Measurements from ENCODE around the gene MYL3. TPM values are rescaled to one million over a fixed set of nuclear protein-coding genes. Genes with fewer than 3 reads are reported as not detected.

Gene MYL3
- polyA plus RNA-seq, 4 donors = 1.4 to 81.6 (median 24.2) TPM

DNA sequence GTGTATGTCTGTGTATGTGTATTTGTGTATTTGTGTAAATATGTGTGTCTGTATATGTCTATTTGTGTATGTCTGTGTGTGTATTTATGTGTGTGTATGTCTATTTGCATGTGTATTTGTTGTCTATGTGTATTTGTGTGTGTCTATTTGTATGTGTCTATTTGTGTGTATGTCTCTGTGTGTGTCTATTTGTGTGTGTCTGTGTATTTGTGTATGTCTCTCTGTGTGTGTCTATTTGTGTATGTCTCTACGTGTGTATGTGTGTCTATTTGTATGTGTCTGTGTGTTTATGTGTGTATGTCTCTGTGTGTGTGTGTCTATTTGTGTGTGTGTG, 44.7 kb upstream of the MYL3 start:
- WGBS, 3 donors = 29 to 58% (median 56%) methylated on average over 1 of the region's 1 CpG
- H3K27ac ChIP-seq (ENCODE audit: low read depth in 1 of 3, low read length in 2 of 3) = no peak overlapping the region
- FAIRE-seq (no peak), DNase-seq (no peak)
- no peaks in the 10 kb centered on the region for H3K27me3 ChIP-seq (ENCODE audit: control insufficient read depth in 3 of 3, insufficient read depth in 3 of 3, low read length in 3 of 3)
- H3K4me3 ChIP-seq (ENCODE audit: low read depth in 1 of 3, low read length in 3 of 3) = no peak overlapping the region
- no peaks in the 10 kb centered on the region for H3K9me3 ChIP-seq (ENCODE audit: control insufficient read depth in 2 of 2, insufficient read depth in 1 of 2, low read depth in 1 of 2, low read length in 1 of 2)
- H3K4me1 ChIP-seq (ENCODE audit: control insufficient read depth in 3 of 3, insufficient read depth in 2 of 3, low read depth in 1 of 3, low read length in 2 of 3) = peaks cover 0 to 10% (median 0%) of the 10 kb centered on the region in 3 donors
- peaks cover 0 to 2% (median 0%) of the 10 kb centered on the region in 3 donors for H3K36me3 ChIP-seq (ENCODE audit: control insufficient read depth in 3 of 3, insufficient read depth in 2 of 3, low read depth in 1 of 3, low read length in 3 of 3)

GRCh38 chr3:46907271-46907670, 44.0 kb upstream of the MYL3 start:
- 78 to 84% (median 82%) methylated on average over 12 of the region's 12 CpGs for WGBS, 3 donors
- H3K4me3 ChIP-seq (ENCODE audit: low read depth in 1 of 3, low read length in 3 of 3) = no peak overlapping the region
- no peak for FAIRE-seq
- peaks cover 0 to 2% (median 0%) of the 10 kb centered on the region in 3 donors for H3K36me3 ChIP-seq (ENCODE audit: control insufficient read depth in 3 of 3, insufficient read depth in 2 of 3, low read depth in 1 of 3, low read length in 3 of 3)
- H3K4me1 ChIP-seq (ENCODE audit: control insufficient read depth in 3 of 3, insufficient read depth in 2 of 3, low read depth in 1 of 3, low read length in 2 of 3) = peaks cover 0 to 10% (median 0%) of the 10 kb centered on the region in 3 donors
- no peak for DNase-seq
- no peaks in the 10 kb centered on the region for H3K27me3 ChIP-seq (ENCODE audit: control insufficient read depth in 3 of 3, insufficient read depth in 3 of 3, low read length in 3 of 3)
- no peak overlapping the region for H3K27ac ChIP-seq (ENCODE audit: low read depth in 1 of 3, low read length in 2 of 3)
- H3K9me3 ChIP-seq (ENCODE audit: control insufficient read depth in 2 of 2, insufficient read depth in 1 of 2, low read depth in 1 of 2, low read length in 1 of 2) = no peaks in the 10 kb centered on the region

DNA sequence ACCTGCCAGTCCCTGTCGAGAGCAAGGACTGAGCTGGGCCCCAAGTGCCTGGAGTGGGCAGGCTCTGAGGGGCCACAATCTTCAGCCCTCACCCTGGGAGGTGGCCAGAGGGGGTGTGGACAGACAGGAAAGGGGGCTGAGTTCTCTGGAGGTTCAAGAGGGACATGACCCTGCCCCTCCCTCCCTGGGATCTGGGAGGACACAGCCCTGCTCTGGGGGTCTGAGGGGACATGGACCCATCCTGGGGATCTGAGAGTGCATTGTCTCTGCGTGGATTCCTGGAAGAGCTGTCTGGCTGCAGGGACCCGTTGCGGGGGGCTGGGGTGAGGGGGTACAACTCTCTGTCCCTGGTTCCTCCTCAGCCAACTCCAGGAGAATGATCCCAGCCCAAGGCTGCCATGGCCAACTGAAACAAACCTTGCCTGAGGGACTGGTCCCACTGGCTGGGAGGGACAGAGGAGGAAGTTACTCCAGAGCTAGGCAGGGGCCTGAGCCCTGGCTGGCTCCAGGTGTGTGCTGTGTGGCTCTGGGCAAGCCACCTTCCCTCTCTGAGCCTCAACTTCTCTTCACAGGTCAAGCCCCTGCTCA, 43.3 kb upstream of the MYL3 start:
- FAIRE-seq (no peak), DNase-seq (no peak)
- WGBS, 3 donors = 72 to 84% (median 78%) methylated on average over 4 of the region's 4 CpGs
- no peaks in the 10 kb centered on the region for H3K9me3 ChIP-seq (ENCODE audit: control insufficient read depth in 2 of 2, insufficient read depth in 1 of 2, low read depth in 1 of 2, low read length in 1 of 2)
- H3K27ac ChIP-seq (ENCODE audit: low read depth in 1 of 3, low read length in 2 of 3) = no peak overlapping the region
- H3K4me1 ChIP-seq (ENCODE audit: control insufficient read depth in 3 of 3, insufficient read depth in 2 of 3, low read depth in 1 of 3, low read length in 2 of 3) = peaks cover 0 to 10% (median 0%) of the 10 kb centered on the region in 3 donors
- no peaks in the 10 kb centered on the region for H3K27me3 ChIP-seq (ENCODE audit: control insufficient read depth in 3 of 3, insufficient read depth in 3 of 3, low read length in 3 of 3)
- peaks cover 0 to 2% (median 0%) of the 10 kb centered on the region in 3 donors for H3K36me3 ChIP-seq (ENCODE audit: control insufficient read depth in 3 of 3, insufficient read depth in 2 of 3, low read depth in 1 of 3, low read length in 3 of 3)
- H3K4me3 ChIP-seq (ENCODE audit: low read depth in 1 of 3, low read length in 3 of 3) = no peak overlapping the region

GRCh38 chr3:46905661-46906451, 42.6 kb upstream of the MYL3 start:
- 87 to 89% (median 88%) methylated on average over 11 of the region's 11 CpGs for WGBS, 3 donors
- no peak for DNase-seq
- peaks cover 0 to 10% (median 0%) of the 10 kb centered on the region in 3 donors for H3K4me1 ChIP-seq (ENCODE audit: control insufficient read depth in 3 of 3, insufficient read depth in 2 of 3, low read depth in 1 of 3, low read length in 2 of 3)
- H3K36me3 ChIP-seq (ENCODE audit: control insufficient read depth in 3 of 3, insufficient read depth in 2 of 3, low read depth in 1 of 3, low read length in 3 of 3) = peaks cover 0 to 2% (median 0%) of the 10 kb centered on the region in 3 donors
- no peaks in the 10 kb centered on the region for H3K9me3 ChIP-seq (ENCODE audit: control insufficient read depth in 2 of 2, insufficient read depth in 1 of 2, low read depth in 1 of 2, low read length in 1 of 2)
- no peak overlapping the region for H3K4me3 ChIP-seq (ENCODE audit: low read depth in 1 of 3, low read length in 3 of 3)
- no peak overlapping the region for H3K27ac ChIP-seq (ENCODE audit: low read depth in 1 of 3, low read length in 2 of 3)
- H3K27me3 ChIP-seq (ENCODE audit: control insufficient read depth in 3 of 3, insufficient read depth in 3 of 3, low read length in 3 of 3) = no peaks in the 10 kb centered on the region
- no peak for FAIRE-seq

DNA sequence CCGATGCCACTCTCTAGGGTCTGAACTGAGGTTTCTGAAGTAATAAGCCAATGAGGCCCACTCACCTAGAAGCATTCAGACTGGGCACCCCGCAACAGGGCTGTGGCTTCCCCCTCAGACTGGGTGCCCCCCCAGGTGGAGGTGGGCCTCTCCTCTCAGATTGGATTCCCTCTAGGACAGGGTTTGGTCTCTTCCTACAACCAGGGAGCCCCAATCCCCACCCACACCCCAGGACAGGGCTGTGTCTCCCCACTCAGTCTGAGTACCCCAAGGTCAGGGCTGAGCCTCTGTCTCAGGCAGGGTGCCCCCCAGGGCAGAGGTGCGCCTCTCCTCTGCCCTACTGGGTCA, 41.9 kb upstream of the MYL3 start:
- H3K4me3 ChIP-seq (ENCODE audit: low read depth in 1 of 3, low read length in 3 of 3) = no peak overlapping the region
- no peaks in the 10 kb centered on the region for H3K27me3 ChIP-seq (ENCODE audit: control insufficient read depth in 3 of 3, insufficient read depth in 3 of 3, low read length in 3 of 3)
- DNase-seq = no peak
- peaks cover 0 to 10% (median 0%) of the 10 kb centered on the region in 3 donors for H3K4me1 ChIP-seq (ENCODE audit: control insufficient read depth in 3 of 3, insufficient read depth in 2 of 3, low read depth in 1 of 3, low read length in 2 of 3)
- H3K36me3 ChIP-seq (ENCODE audit: control insufficient read depth in 3 of 3, insufficient read depth in 2 of 3, low read depth in 1 of 3, low read length in 3 of 3) = peaks cover 0 to 2% (median 0%) of the 10 kb centered on the region in 3 donors
- WGBS, 3 donors = 85 to 97% (median 94%) methylated on average over 3 of the region's 3 CpGs
- FAIRE-seq = no peak
- no peaks in the 10 kb centered on the region for H3K9me3 ChIP-seq (ENCODE audit: control insufficient read depth in 2 of 2, insufficient read depth in 1 of 2, low read depth in 1 of 2, low read length in 1 of 2)
- no peak overlapping the region for H3K27ac ChIP-seq (ENCODE audit: low read depth in 1 of 3, low read length in 2 of 3)

DNA sequence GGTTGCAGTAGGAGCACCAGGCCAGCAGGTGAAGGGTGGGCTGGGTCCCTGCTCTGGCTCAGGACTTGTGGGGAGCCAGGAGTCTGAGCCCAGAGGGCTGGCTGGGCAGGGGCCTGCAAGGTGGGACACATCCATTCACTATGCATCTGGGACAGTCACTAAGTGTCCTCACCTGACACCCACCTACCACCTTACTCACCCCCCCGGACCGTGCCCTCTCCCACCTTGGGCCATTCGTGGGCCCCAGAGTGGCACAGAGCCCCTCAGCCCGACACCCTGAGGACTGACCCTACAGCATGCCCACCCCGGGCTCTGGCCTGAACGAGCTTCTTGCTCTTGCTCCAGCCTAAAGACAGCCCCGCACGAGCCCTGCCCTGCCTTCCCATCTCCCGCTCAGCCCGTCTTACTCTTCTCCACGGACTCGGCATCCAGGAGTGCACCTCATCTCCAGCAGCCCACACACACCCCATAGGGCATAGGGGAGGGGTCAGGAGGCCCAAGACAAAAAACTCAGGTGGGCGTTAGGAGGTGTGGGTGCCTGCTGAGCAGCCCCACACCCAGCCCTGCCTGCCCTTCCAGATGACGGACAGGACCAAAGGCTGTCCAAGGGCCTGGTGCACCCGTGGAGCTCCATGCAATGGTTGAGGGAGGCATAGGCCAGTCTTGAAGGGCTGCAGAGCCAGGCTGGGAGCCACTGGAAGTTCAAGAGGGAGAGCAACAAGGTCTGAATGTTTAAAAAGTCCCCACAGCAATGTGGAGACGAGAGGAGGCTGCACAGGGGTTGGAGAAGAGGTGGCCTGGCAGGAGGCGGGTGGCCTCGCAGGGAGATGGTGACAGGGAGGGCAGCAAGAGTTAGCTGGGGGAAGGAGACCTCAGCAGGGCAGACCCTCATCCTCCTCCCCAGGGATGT, 41.3 kb upstream of the MYL3 start:
- no peak for DNase-seq
- H3K9me3 ChIP-seq (ENCODE audit: control insufficient read depth in 2 of 2, insufficient read depth in 1 of 2, low read depth in 1 of 2, low read length in 1 of 2) = no peaks in the 10 kb centered on the region
- no peak for FAIRE-seq
- no peak overlapping the region for H3K27ac ChIP-seq (ENCODE audit: low read depth in 1 of 3, low read length in 2 of 3)
- no peaks in the 10 kb centered on the region for H3K27me3 ChIP-seq (ENCODE audit: control insufficient read depth in 3 of 3, insufficient read depth in 3 of 3, low read length in 3 of 3)
- H3K4me1 ChIP-seq (ENCODE audit: control insufficient read depth in 3 of 3, insufficient read depth in 2 of 3, low read depth in 1 of 3, low read length in 2 of 3) = peaks cover 0 to 6% (median 0%) of the 10 kb centered on the region in 3 donors
- H3K36me3 ChIP-seq (ENCODE audit: control insufficient read depth in 3 of 3, insufficient read depth in 2 of 3, low read depth in 1 of 3, low read length in 3 of 3) = peaks cover 0 to 2% (median 0%) of the 10 kb centered on the region in 3 donors
- H3K4me3 ChIP-seq (ENCODE audit: low read depth in 1 of 3, low read length in 3 of 3) = no peak overlapping the region
- 82 to 88% (median 84%) methylated on average over 18 of the region's 18 CpGs for WGBS, 3 donors

GRCh38 chr3:46903341-46904302, 40.4 kb upstream of the MYL3 start:
- FAIRE-seq (no peak), DNase-seq (no peak)
- Histone ChIP-seq H3K9me3 (ENCODE audit: control insufficient read depth in 2 of 2, insufficient read depth in 1 of 2, low read depth in 1 of 2, low read length in 1 of 2) (no peaks in the 10 kb centered on the region), H3K27ac (ENCODE audit: low read depth in 1 of 3, low read length in 2 of 3) (no peak overlapping the region), H3K36me3 (ENCODE audit: control insufficient read depth in 3 of 3, insufficient read depth in 2 of 3, low read depth in 1 of 3, low read length in 3 of 3) (peaks cover 0 to 2% (median 0%) of the 10 kb centered on the region in 3 donors), H3K27me3 (ENCODE audit: control insufficient read depth in 3 of 3, insufficient read depth in 3 of 3, low read length in 3 of 3) (peaks cover 0 to 8% (median 0%) of the 10 kb centered on the region in 3 donors), H3K4me1 (ENCODE audit: control insufficient read depth in 3 of 3, insufficient read depth in 2 of 3, low read depth in 1 of 3, low read length in 2 of 3) (no peaks in the 10 kb centered on the region), H3K4me3 (ENCODE audit: low read depth in 1 of 3, low read length in 3 of 3) (no peak overlapping the region)
- WGBS, 3 donors = 75 to 78% (median 77%) methylated on average over 20 to 21 of the region's 21 CpGs

Data from small intestine (tissue), 7 donors.